IMR-90 (cell line): Measurements from ENCODE around the gene ATP4B.

ENCODE experiments used
- MAFK ChIP-seq: IDR thresholded peaks from 2 replicates; pipeline ENCODE4 v1.6.1; 2012; ENCODE audit warnings: low read depth, low read length, improper control_type of control experiment
- MAZ ChIP-seq: IDR thresholded peaks from 2 replicates; pipeline ENCODE4 v1.6.1; 2012; ENCODE audit warnings: low read depth, mild to moderate bottlenecking, low read length, improper control_type of control experiment, moderate library complexity, borderline replicate concordance
- NFE2L2 ChIP-seq: fragments of 150-350 bp; IDR thresholded peaks from 2 replicates; pipeline ENCODE4 v1.6.1; 2016; ENCODE audit warnings: low read depth, mild to moderate bottlenecking, low read length
- POLR2A ChIP-seq: IDR thresholded peaks from 2 replicates; pipeline ENCODE4 v1.6.1; 2012; ENCODE audit warnings: mild to moderate bottlenecking, low read depth, low read length
- RAD21 ChIP-seq: IDR thresholded peaks from 2 replicates; pipeline ENCODE4 v1.6.1; 2012; ENCODE audit warnings: low read length, improper control_type of control experiment
- RCOR1 ChIP-seq: IDR thresholded peaks from 2 replicates; pipeline ENCODE4 v1.6.1; 2012; ENCODE audit warnings: mild to moderate bottlenecking, low read length, improper control_type of control experiment; ENCODE audit not compliant: insufficient replicate concordance
- SMC3 ChIP-seq: fragments of 150-350 bp; IDR thresholded peaks from 2 replicates; pipeline ENCODE4 v1.6.1; 2016; ENCODE audit warnings: low read depth, mild to moderate bottlenecking, antibody characterized with exemption, low read length, moderate library complexity
- TF ChIP-seq, protein P1 (sequence below): conservative IDR thresholded peaks from 2 replicates; pipeline ENCODE4 v1.5.1; 2012; ENCODE audit warnings: mild to moderate bottlenecking, low read depth, low read length, improper control_type of control experiment

DNA sequence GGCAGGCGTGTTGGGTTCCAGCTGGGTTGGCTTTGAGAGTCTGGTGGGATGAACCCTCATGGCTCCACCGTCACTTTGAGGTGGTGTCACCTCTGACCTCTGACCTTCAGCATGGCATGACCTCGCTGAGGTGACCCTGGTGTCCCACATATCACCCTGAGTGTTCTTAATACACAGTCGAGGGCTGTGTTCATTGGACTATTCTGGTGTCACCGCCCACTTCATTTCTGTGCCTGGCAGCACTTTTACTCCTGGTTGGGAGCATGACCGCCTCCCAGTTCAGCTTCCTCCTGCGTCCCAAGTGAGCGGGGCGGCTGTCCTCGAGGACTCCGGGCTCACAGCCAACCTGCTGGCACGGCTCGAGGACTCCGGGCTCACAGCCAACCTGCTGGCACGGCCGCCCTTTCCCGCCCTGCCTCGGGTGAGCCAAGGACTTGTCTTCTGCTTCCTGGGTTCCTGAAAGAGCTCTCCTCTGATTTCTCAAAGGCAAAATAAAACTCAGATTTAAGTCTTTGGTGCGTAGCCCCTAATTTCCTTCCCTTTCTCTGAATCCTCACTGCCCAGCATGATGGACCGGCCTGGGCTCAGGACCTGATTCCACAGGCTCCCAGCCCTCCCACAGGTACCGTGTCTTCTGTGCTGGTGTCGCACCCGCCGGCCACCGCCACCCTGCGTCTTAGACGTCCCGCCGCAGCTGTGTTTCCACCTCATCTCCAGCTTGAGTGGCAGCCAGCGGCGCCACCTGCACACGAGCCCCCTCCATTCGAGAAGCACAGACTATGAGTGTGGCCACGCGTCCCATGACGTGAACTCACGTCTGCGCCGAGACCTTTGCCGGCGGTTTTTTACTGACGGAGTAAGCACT is 10.4 kb downstream of the ATP4B start:
- TF ChIP-seq SMC3 = no peak
- no peak for TF ChIP-seq NFE2L2
- TF ChIP-seq, protein P1, sequence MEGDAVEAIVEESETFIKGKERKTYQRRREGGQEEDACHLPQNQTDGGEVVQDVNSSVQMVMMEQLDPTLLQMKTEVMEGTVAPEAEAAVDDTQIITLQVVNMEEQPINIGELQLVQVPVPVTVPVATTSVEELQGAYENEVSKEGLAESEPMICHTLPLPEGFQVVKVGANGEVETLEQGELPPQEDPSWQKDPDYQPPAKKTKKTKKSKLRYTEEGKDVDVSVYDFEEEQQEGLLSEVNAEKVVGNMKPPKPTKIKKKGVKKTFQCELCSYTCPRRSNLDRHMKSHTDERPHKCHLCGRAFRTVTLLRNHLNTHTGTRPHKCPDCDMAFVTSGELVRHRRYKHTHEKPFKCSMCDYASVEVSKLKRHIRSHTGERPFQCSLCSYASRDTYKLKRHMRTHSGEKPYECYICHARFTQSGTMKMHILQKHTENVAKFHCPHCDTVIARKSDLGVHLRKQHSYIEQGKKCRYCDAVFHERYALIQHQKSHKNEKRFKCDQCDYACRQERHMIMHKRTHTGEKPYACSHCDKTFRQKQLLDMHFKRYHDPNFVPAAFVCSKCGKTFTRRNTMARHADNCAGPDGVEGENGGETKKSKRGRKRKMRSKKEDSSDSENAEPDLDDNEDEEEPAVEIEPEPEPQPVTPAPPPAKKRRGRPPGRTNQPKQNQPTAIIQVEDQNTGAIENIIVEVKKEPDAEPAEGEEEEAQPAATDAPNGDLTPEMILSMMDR = no peak
- TF ChIP-seq RAD21 = no peak
- no peak for TF ChIP-seq RCOR1
- no peak for TF ChIP-seq MAFK
- no peak for TF ChIP-seq POLR2A
- no peak for TF ChIP-seq MAZ
